Endothelial cell of umbilical vein (primary cell): ENCODE measurements around the gene GP9. TPM values are rescaled to one million over a fixed set of nuclear protein-coding genes. Genes with fewer than 3 reads are reported as not detected.

ENCODE experiments used
- BruUV-seq: library from RNA; stranded (reverse); fragments of 400-500 nt; replicated peaks from 2 replicates; lab custom pipeline; 2021; lab: Mats Ljungman, UMichigan
- CTCF ChIA-PET: fragments of 300-600, 350-600 bp; sonication (Branson Sonifier 250); formaldehyde crosslinking; loops from one replicate; lab custom pipeline; 2021; ENCODE audit warnings: antibody characterized with exemption, inconsistent platforms; lab: Charles Lee
- POLR2A ChIA-PET: fragments of 300-600, 350-600 bp; sonication (Branson Sonifier 250); formaldehyde crosslinking; loops from one replicate; lab custom pipeline; 2021; ENCODE audit warnings: antibody characterized with exemption, inconsistent platforms; lab: Charles Lee
- DNase-seq: peaks from one replicate; pipeline ENCODE4 v3.0.0-alpha.2; 2011; ENCODE audit warnings: low read depth, low spot score
- FAIRE-seq: peaks from 2 replicates; lab custom pipeline; 2011; peaks lifted over from hg19 to GRCh38; lab: Jason Lieb, UNC
- H2AFZ ChIP-seq: 2 replicates; pipeline ENCODE4 v1.6.0; 2012; ENCODE audit warnings: low read depth, low read length, control low read depth, inconsistent platforms
- H3K27ac ChIP-seq: 2 replicates; pipeline ENCODE4 v1.5.1; 2011; ENCODE audit warnings: low read depth, mild to moderate bottlenecking, control low read depth, low read length, moderate library complexity; ENCODE audit not compliant: insufficient read depth
- H3K27me3 ChIP-seq, 2 experiments: 2 replicates each; pipeline versions ENCODE4 v1.6.0 to v1.6.1; 2011; ENCODE audit warnings: low read length in 2 of 2, mixed read lengths in 1 of 2; ENCODE audit not compliant: control insufficient read depth in 2 of 2, insufficient read depth in 2 of 2
- H3K36me3 ChIP-seq, 2 experiments: 2 replicates in 1 of 2; 3 replicates in 1 of 2; pipeline ENCODE4 v1.5.1; 2011; ENCODE audit warnings: low read length in 2 of 2, mild to moderate bottlenecking in 1 of 2, moderate library complexity in 1 of 2; ENCODE audit not compliant: control insufficient read depth in 2 of 2, insufficient read depth in 2 of 2; ENCODE audit errors: extremely low read depth in 1 of 2
- H3K4me1 ChIP-seq: 3 replicates; pipeline ENCODE4 v1.5.1; 2011; ENCODE audit warnings: mild to moderate bottlenecking, low read length; ENCODE audit not compliant: control insufficient read depth, insufficient read depth; ENCODE audit errors: extremely low read depth
- H3K4me2 ChIP-seq: 2 replicates; pipeline ENCODE4 v1.6.1; 2011; ENCODE audit warnings: low read length, control low read depth, mixed read lengths; ENCODE audit not compliant: insufficient read depth
- H3K4me3 ChIP-seq, 3 experiments: fragments of 200-600 bp in 1 of 3; sonication (generic), shearing (Covaris generic) in 1 of 3; replicated peaks in 1 of 3; 2 replicates each; pipeline ENCODE4 v1.5.1; 2011 to 2016; ENCODE audit warnings: control low read depth in 3 of 3, low read length in 3 of 3, mild to moderate bottlenecking in 2 of 3, inconsistent platforms in 1 of 3, low read depth in 1 of 3, moderate library complexity in 1 of 3; ENCODE audit not compliant: insufficient read depth in 1 of 3
- H3K79me2 ChIP-seq: 2 replicates; pipeline ENCODE4 v1.6.0; 2012; ENCODE audit warnings: low read length, inconsistent platforms; ENCODE audit not compliant: control insufficient read depth, insufficient read depth
- H3K9ac ChIP-seq: replicated peaks from 2 replicates; pipeline ENCODE3; 2011; ENCODE audit warnings: low read length, control low read depth; ENCODE audit not compliant: insufficient read depth; ENCODE audit errors: extremely low read depth
- H3K9me1 ChIP-seq: replicated peaks from 3 replicates; pipeline ENCODE4 v1.6.0; 2011; ENCODE audit warnings: mild to moderate bottlenecking, low read length; ENCODE audit not compliant: control insufficient read depth, insufficient read depth; ENCODE audit errors: extremely low read depth
- H3K9me3 ChIP-seq: replicated peaks from 2 replicates; pipeline ENCODE4 v1.5.1; 2012; ENCODE audit warnings: low read length, inconsistent platforms; ENCODE audit not compliant: control insufficient read depth, insufficient read depth
- H4K20me1 ChIP-seq: replicated peaks from 2 replicates; pipeline ENCODE3; 2011; ENCODE audit warnings: mild to moderate bottlenecking, low read length; ENCODE audit not compliant: control insufficient read depth, insufficient read depth; ENCODE audit errors: extremely low read depth
- CTCF ChIP-seq, 2 donors: IDR thresholded peaks; 1 replicate in 1 of 2; 2 replicates in 1 of 2; pipeline ENCODE4 v1.5.1; 2011; ENCODE audit warnings: low read length in 2 of 2, mild to moderate bottlenecking in 2 of 2, moderate library complexity in 2 of 2, control low read depth in 1 of 2, inconsistent platforms in 1 of 2, low read depth in 1 of 2; ENCODE audit not compliant: insufficient read depth in 1 of 2; ENCODE audit errors: extremely low read depth in 1 of 2
- EZH2 ChIP-seq: IDR thresholded peaks from 2 replicates; pipeline ENCODE4 v1.6.1; 2012; ENCODE audit warnings: borderline replicate concordance, low read depth, mild to moderate bottlenecking, moderate library complexity, low read length, inconsistent platforms; ENCODE audit not compliant: severe bottlenecking
- FOS ChIP-seq: IDR thresholded peaks from 2 replicates; pipeline ENCODE4 v1.6.1; 2011; ENCODE audit warnings: mild to moderate bottlenecking, low read length, moderate library complexity, borderline replicate concordance; ENCODE audit not compliant: insufficient read depth
- JUN ChIP-seq: IDR thresholded peaks from 2 replicates; pipeline ENCODE4 v1.6.1; 2011; ENCODE audit warnings: borderline replicate concordance, low read depth; ENCODE audit not compliant: insufficient read length, insufficient read depth
- MAX ChIP-seq: IDR thresholded peaks from 2 replicates; pipeline ENCODE4 v1.6.1; 2011; ENCODE audit not compliant: insufficient read depth, insufficient read length
- MYC ChIP-seq: IDR thresholded peaks from one replicate; pipeline ENCODE4 v1.6.1; 2011; ENCODE audit warnings: mild to moderate bottlenecking, low read depth, low read length
- POLR2AphosphoS5 ChIP-seq: IDR thresholded peaks from 2 replicates; pipeline ENCODE4 v1.6.1; 2012; ENCODE audit warnings: low read depth, mild to moderate bottlenecking, control low read depth, low read length, moderate library complexity; ENCODE audit not compliant: insufficient read depth
- dilution Hi-C: fragments of 300-500 bp; cut with MboI; formaldehyde crosslinking; loops from one replicate; pipeline ENCODE4 v1.15.0; 2019; ENCODE audit warnings: low sequenced_read_pairs; ENCODE audit not compliant: extremely low pct_ligation_motif_present
- intact Hi-C: fragments of 100-400 bp; cut with micrococcal nuclease; formaldehyde crosslinking; loops from one replicate; pipeline ENCODE4 v1.10.0; 2022
- polyA plus RNA-seq, 4 experiments: library from polyadenylated mRNA; depleted of rRNA in 3 of 4; stranded (reverse) in 3 of 4; unstranded in 1 of 4; fragments of >200 nt; gene quantifications; 2 replicates each; pipeline versions ENCODE4 v1.2.1 to v1.2.3, GENCODE V29; 2011 to 2012; ENCODE audit warnings: missing spikeins in 1 of 4
- total RNA-seq: library from RNA; stranded (reverse); gene quantifications from 2 replicates; pipeline ENCODE4 v1.2.3, GENCODE V29; 2021

GP9 gene
- total and polyA plus RNA-seq, 2 donors (not counting 3 experiments of a cell fraction or from before 2014, with no cell fraction given) = not detected

GRCh38 chr3:129034642-129035041 is 25.9 kb upstream of the GP9 start:
- Histone ChIP-seq H3K4me3 (no peak overlapping the region), H3K4me1 (no peaks in the 10 kb centered on the region), H3K9ac (no peak overlapping the region), H3K27ac (no peak overlapping the region), H3K9me3 (no peaks in the 10 kb centered on the region), H3K9me1 (no peaks in the 10 kb centered on the region), H3K4me2 (no peak overlapping the region), H2AFZ (no peak overlapping the region), H3K27me3 (no peaks in the 10 kb centered on the region), H3K79me2 (no peaks in the 10 kb centered on the region), H4K20me1 (no peaks in the 10 kb centered on the region), H3K36me3 (no peaks in the 10 kb centered on the region)
- CTCF ChIA-PET = no interaction called here
- dilution Hi-C loops = no loop called here
- intact Hi-C loops = no loop called here
- BruUV-seq = no TSS peak
- TF ChIP-seq MAX (peak; percentile 7), MYC (no peak), CTCF (IDR thresholded peaks at IDR 0.05; ENCODE audit: extremely low read depth in 1 of 2, insufficient read depth in 1 of 2, low read depth in 1 of 2, low read length in 2 of 2) (no peak), POLR2AphosphoS5 (no peak), EZH2 (no peak), JUN (no peak), FOS (no peak)
- POLR2A ChIA-PET = no interaction called here
- no peak for DNase-seq
- FAIRE-seq = no peak
